ENCODE measurements around the gene ARPIN. TPM values are rescaled to one million over a fixed set of nuclear protein-coding genes. Genes with fewer than 3 reads are reported as not detected.

Gene ARPIN
- polyA plus RNA-seq, 2 donors, result 6.8 to 10.9 TPM

DNA sequence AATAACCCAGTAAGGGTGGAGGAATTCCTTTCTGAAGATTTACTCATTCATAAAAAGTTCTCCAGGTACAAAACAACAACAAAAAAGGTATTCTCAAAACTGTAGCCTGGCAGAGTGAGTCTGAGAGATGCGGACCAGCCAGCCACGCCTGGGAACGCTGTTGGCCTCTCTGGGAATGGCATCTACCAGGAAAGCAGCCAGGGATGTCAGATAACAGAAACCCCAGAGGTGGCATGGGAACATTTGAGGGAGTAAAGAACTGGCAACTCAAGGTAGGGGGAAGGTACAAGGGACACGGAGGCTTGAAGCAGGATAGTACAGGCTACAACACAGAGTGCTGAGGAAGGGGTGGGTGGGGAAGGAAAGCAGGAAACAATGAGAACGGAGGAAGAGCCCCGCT, 11.9 kb downstream of the ARPIN start:
- no peak overlapping the region for H3K4me3 ChIP-seq (ENCODE audit: low read depth in 1 of 2, low read length in 2 of 2)
- H3K4me1 ChIP-seq (ENCODE audit: control insufficient read depth in 2 of 2, insufficient read depth in 2 of 2, low read length in 1 of 2), result peaks cover 0 to 2% of the 10 kb centered on the region in 2 donors
- WGBS, 2 donors, result 81 to 87% methylated on average over 6 of the region's 6 CpGs
- no peaks in the 10 kb centered on the region for H3K9me3 ChIP-seq (ENCODE audit: control insufficient read depth in 2 of 2, insufficient read depth in 1 of 2, low read depth in 1 of 2, low read length in 1 of 2)
- H3K27ac ChIP-seq (ENCODE audit: low read depth in 2 of 2, low read length in 1 of 2), result no peak overlapping the region
- H3K36me3 ChIP-seq (ENCODE audit: control insufficient read depth in 2 of 2, insufficient read depth in 2 of 2, low read length in 1 of 2), result peaks cover 9 to 17% of the 10 kb centered on the region in 2 donors
- no peaks in the 10 kb centered on the region for H3K27me3 ChIP-seq (ENCODE audit: control insufficient read depth in 1 of 2, insufficient read depth in 2 of 2, low read length in 2 of 2)

- H3K4me1 ChIP-seq (ENCODE audit: control insufficient read depth in 2 of 2, insufficient read depth in 2 of 2, low read length in 1 of 2), result peaks cover 0 to 2% of the 10 kb centered on the region in 2 donors
- no peaks in the 10 kb centered on the region for H3K27me3 ChIP-seq (ENCODE audit: control insufficient read depth in 1 of 2, insufficient read depth in 2 of 2, low read length in 2 of 2)
- H3K4me3 ChIP-seq (ENCODE audit: low read depth in 1 of 2, low read length in 2 of 2), result no peak overlapping the region
- H3K9me3 ChIP-seq (ENCODE audit: control insufficient read depth in 2 of 2, insufficient read depth in 1 of 2, low read depth in 1 of 2, low read length in 1 of 2), result no peaks in the 10 kb centered on the region
- H3K36me3 ChIP-seq (ENCODE audit: control insufficient read depth in 2 of 2, insufficient read depth in 2 of 2, low read length in 1 of 2), result peaks cover 9 to 15% of the 10 kb centered on the region in 2 donors
- WGBS, 2 donors, result 90 to 94% methylated on average over 3 of the region's 3 CpGs
- no peak overlapping the region for H3K27ac ChIP-seq (ENCODE audit: low read depth in 2 of 2, low read length in 1 of 2)
Observed at GRCh38 chr15:89899951-89900567, 12.7 kb downstream of the ARPIN start.

GRCh38 chr15:89899295-89899945, 13.3 kb downstream of the ARPIN start:
- Histone ChIP-seq H3K27me3 (ENCODE audit: control insufficient read depth in 1 of 2, insufficient read depth in 2 of 2, low read length in 2 of 2) (no peaks in the 10 kb centered on the region), H3K4me1 (ENCODE audit: control insufficient read depth in 2 of 2, insufficient read depth in 2 of 2, low read length in 1 of 2) (no peaks in the 10 kb centered on the region), H3K9me3 (ENCODE audit: control insufficient read depth in 2 of 2, insufficient read depth in 1 of 2, low read depth in 1 of 2, low read length in 1 of 2) (no peaks in the 10 kb centered on the region), H3K36me3 (ENCODE audit: control insufficient read depth in 2 of 2, insufficient read depth in 2 of 2, low read length in 1 of 2) (peaks cover 9 to 15% of the 10 kb centered on the region in 2 donors), H3K4me3 (ENCODE audit: low read depth in 1 of 2, low read length in 2 of 2) (no peak overlapping the region), H3K27ac (ENCODE audit: low read depth in 2 of 2, low read length in 1 of 2) (no peak overlapping the region)
- 71 to 82% methylated on average over 12 of the region's 12 CpGs for WGBS, 2 donors

- Histone ChIP-seq H3K9me3 (ENCODE audit: control insufficient read depth in 2 of 2, insufficient read depth in 1 of 2, low read depth in 1 of 2, low read length in 1 of 2) (no peaks in the 10 kb centered on the region), H3K36me3 (ENCODE audit: control insufficient read depth in 2 of 2, insufficient read depth in 2 of 2, low read length in 1 of 2) (peaks cover 9 to 12% of the 10 kb centered on the region in 2 donors), H3K27me3 (ENCODE audit: control insufficient read depth in 1 of 2, insufficient read depth in 2 of 2, low read length in 2 of 2) (no peaks in the 10 kb centered on the region), H3K27ac (ENCODE audit: low read depth in 2 of 2, low read length in 1 of 2) (no peak overlapping the region), H3K4me3 (ENCODE audit: low read depth in 1 of 2, low read length in 2 of 2) (no peak overlapping the region), H3K4me1 (ENCODE audit: control insufficient read depth in 2 of 2, insufficient read depth in 2 of 2, low read length in 1 of 2) (no peaks in the 10 kb centered on the region)
- 73 to 76% methylated on average over 7 of the region's 7 CpGs for WGBS, 2 donors
Observed at GRCh38 chr15:89898614-89899294, 14.0 kb downstream of the ARPIN start.

DNA sequence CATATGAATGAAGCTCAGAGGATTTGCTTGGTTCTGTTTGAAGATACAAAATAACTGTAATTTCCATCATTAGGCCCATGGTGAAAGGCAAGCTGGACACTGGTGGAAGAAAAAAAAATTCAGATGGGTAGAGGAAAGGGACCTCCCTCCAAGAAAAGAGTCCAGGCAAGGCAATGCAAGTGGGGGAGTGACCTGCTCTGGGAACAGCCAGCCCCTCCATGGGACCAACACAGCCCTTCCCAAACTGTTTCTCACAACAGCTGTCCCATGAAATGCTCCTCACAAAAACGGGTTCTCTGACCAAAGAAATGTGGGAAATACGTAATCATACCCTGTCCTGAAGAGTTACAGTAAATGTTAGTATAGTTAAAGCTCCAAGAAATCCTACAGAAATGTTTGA, 14.6 kb downstream of the ARPIN start:
- H3K4me3 ChIP-seq (ENCODE audit: low read depth in 1 of 2, low read length in 2 of 2), result no peak overlapping the region
- WGBS, 2 donors, result 63 to 65% methylated on average over 2 of the region's 2 CpGs
- no peaks in the 10 kb centered on the region for H3K27me3 ChIP-seq (ENCODE audit: control insufficient read depth in 1 of 2, insufficient read depth in 2 of 2, low read length in 2 of 2)
- no peaks in the 10 kb centered on the region for H3K4me1 ChIP-seq (ENCODE audit: control insufficient read depth in 2 of 2, insufficient read depth in 2 of 2, low read length in 1 of 2)
- H3K27ac ChIP-seq (ENCODE audit: low read depth in 2 of 2, low read length in 1 of 2), result no peak overlapping the region
- H3K36me3 ChIP-seq (ENCODE audit: control insufficient read depth in 2 of 2, insufficient read depth in 2 of 2, low read length in 1 of 2), result peaks cover 6 to 9% of the 10 kb centered on the region in 2 donors
- no peaks in the 10 kb centered on the region for H3K9me3 ChIP-seq (ENCODE audit: control insufficient read depth in 2 of 2, insufficient read depth in 1 of 2, low read depth in 1 of 2, low read length in 1 of 2)

DNA sequence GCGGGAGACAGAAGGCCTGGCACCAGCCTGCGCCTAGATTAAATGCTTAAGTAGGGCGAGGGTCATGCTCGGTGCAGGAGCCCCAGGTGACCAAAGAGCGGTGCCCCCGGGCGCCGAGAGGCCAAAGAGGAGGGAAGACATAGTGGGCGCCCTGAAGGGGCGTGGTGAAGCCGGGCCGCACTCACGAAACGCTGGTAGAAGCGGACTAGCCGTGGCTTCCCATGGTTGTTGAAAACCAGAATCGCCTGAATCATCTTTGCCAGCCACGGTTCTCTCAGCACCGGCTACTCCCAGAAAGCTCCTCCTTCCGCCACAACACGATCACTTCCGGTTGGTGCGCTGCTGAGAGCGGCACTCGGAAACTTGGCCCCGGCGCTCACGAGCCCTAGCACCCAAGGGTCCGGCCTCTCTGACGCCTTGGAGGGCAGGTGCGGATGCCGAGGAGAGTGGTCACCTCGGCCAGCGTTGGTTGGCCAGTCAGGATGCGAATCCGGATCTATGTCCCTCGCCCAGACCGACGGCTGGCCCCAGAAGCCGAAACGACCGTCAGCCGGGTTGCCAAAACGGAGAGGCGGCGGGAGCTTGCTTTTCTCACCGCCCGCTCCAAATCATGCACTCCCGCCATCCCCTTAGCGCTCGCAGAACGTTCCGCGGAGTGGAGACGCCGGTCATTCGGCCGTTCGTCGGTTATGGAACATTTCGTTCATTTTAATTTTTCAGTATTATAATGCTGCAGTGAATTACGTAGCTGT, 18.9 kb downstream of the ARPIN start, which contains the start of gene AP3S2:
Gene AP3S2, minus strand, starts transcription at position 299 of the 752 bp plus-strand sequence. Its CDS starts 45 bp downstream, at position 254.
- WGBS, 2 donors, result 0 to 1% methylated on average over 62 of the region's 62 CpGs
- Histone ChIP-seq H3K27ac (ENCODE audit: low read depth in 2 of 2, low read length in 1 of 2) (peak within 1 kb of the TSS; percentile 97 to 98), H3K36me3 (ENCODE audit: control insufficient read depth in 2 of 2, insufficient read depth in 2 of 2, low read length in 1 of 2) (peaks cover 0 to under 1% of the 10 kb centered on the region in 2 donors), H3K27me3 (ENCODE audit: control insufficient read depth in 1 of 2, insufficient read depth in 2 of 2, low read length in 2 of 2) (no peaks in the 10 kb centered on the region), H3K4me3 (ENCODE audit: low read depth in 1 of 2, low read length in 2 of 2) (peak within 1 kb of the TSS; percentile 73 to 78), H3K4me1 (ENCODE audit: control insufficient read depth in 2 of 2, insufficient read depth in 2 of 2, low read length in 1 of 2) (no peaks in the 10 kb centered on the region), H3K9me3 (ENCODE audit: control insufficient read depth in 2 of 2, insufficient read depth in 1 of 2, low read depth in 1 of 2, low read length in 1 of 2) (no peaks in the 10 kb centered on the region)

DNA sequence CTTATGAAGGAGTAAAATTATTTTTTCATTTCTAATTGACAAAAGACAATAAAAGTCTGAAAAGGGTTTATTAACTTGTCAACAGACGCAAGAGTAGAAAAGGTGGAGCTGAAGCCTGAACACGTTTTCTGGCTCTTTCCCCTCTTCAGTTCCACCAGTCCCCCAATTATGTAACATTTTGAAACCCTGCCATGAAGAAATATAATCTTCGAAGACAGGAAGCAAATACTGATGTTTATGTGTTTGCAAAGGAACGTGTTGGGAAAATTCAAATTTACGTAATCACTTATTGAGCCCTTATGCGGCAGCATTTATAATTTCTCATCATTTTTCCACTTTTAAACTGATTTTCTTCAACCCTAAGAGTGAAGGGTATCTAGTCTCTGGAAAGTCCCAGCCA, 19.7 kb downstream of the ARPIN start:
- Histone ChIP-seq H3K27me3 (ENCODE audit: control insufficient read depth in 1 of 2, insufficient read depth in 2 of 2, low read length in 2 of 2) (no peaks in the 10 kb centered on the region), H3K36me3 (ENCODE audit: control insufficient read depth in 2 of 2, insufficient read depth in 2 of 2, low read length in 1 of 2) (peaks cover 0 to 3% of the 10 kb centered on the region in 2 donors), H3K27ac (ENCODE audit: low read depth in 2 of 2, low read length in 1 of 2) (peak overlapping the region in 1 of 2 donors; percentile 97), H3K9me3 (ENCODE audit: control insufficient read depth in 2 of 2, insufficient read depth in 1 of 2, low read depth in 1 of 2, low read length in 1 of 2) (no peaks in the 10 kb centered on the region), H3K4me1 (ENCODE audit: control insufficient read depth in 2 of 2, insufficient read depth in 2 of 2, low read length in 1 of 2) (no peaks in the 10 kb centered on the region), H3K4me3 (ENCODE audit: low read depth in 1 of 2, low read length in 2 of 2) (peak overlapping the region in 1 of 2 donors; percentile 73)
- WGBS, 2 donors, result 12 to 14% methylated on average over 6 of the region's 6 CpGs

DNA sequence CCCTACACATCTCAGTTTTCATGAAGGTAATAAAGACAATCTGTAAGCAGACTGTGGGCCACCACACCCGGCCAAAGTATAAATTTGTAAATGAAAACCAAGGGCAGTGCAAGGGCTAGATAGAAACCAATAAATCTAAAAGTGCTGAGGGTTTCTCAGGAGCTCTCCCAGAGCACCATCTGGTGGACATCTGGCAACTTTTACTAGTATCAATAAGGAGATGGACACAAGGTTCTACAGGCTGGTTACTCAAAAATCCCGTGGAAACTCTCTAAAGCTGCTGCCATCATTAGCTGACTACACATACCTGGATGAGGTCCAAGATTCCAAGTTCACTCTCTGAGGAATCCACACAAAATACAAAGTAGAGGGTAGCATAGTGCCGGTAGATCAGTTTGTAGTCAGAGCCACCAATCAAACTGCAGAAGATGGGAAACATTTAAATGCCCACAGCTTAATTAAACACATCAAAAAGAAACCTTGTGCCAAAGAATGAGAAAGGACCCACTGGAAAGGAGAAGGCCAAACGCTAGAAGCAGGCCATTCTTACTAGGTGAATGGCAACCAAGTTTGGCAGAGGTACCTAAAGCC, 24.4 kb downstream of the ARPIN start:
- Histone ChIP-seq H3K27me3 (ENCODE audit: control insufficient read depth in 1 of 2, insufficient read depth in 2 of 2, low read length in 2 of 2) (no peaks in the 10 kb centered on the region), H3K36me3 (ENCODE audit: control insufficient read depth in 2 of 2, insufficient read depth in 2 of 2, low read length in 1 of 2) (peaks cover 0 to 3% of the 10 kb centered on the region in 2 donors), H3K4me1 (ENCODE audit: control insufficient read depth in 2 of 2, insufficient read depth in 2 of 2, low read length in 1 of 2) (no peaks in the 10 kb centered on the region), H3K4me3 (ENCODE audit: low read depth in 1 of 2, low read length in 2 of 2) (no peak overlapping the region), H3K27ac (ENCODE audit: low read depth in 2 of 2, low read length in 1 of 2) (no peak overlapping the region), H3K9me3 (ENCODE audit: control insufficient read depth in 2 of 2, insufficient read depth in 1 of 2, low read depth in 1 of 2, low read length in 1 of 2) (no peaks in the 10 kb centered on the region)
- 50 to 67% methylated on average over 4 of the region's 4 CpGs for WGBS, 2 donors

GRCh38 chr15:89885611-89886010, 27.1 kb downstream of the ARPIN start:
- WGBS, 2 donors, result 92 to 96% methylated on average over 2 of the region's 2 CpGs
- H3K36me3 ChIP-seq (ENCODE audit: control insufficient read depth in 2 of 2, insufficient read depth in 2 of 2, low read length in 1 of 2), result peaks cover 0 to 3% of the 10 kb centered on the region in 2 donors

More at GRCh38 chr15:89885611-89886010, 27.1 kb downstream of the ARPIN start:
- H3K9me3 ChIP-seq (ENCODE audit: control insufficient read depth in 2 of 2, insufficient read depth in 1 of 2, low read depth in 1 of 2, low read length in 1 of 2), result no peaks in the 10 kb centered on the region
- no peak overlapping the region for H3K27ac ChIP-seq (ENCODE audit: low read depth in 2 of 2, low read length in 1 of 2)
- no peaks in the 10 kb centered on the region for H3K27me3 ChIP-seq (ENCODE audit: control insufficient read depth in 1 of 2, insufficient read depth in 2 of 2, low read length in 2 of 2)
- H3K4me1 ChIP-seq (ENCODE audit: control insufficient read depth in 2 of 2, insufficient read depth in 2 of 2, low read length in 1 of 2), result no peaks in the 10 kb centered on the region
- no peak overlapping the region for H3K4me3 ChIP-seq (ENCODE audit: low read depth in 1 of 2, low read length in 2 of 2)

Data from esophagus (tissue), 2 donors.